K562 (cell line): ENCODE measurements around the gene POLD2. TPM values are rescaled to one million over a fixed set of nuclear protein-coding genes. Genes with fewer than 3 reads are reported as not detected.

Experiments used
- DDX20 ChIP-seq: fragments of 450-650 bp; IDR thresholded peaks from 2 replicates; pipeline ENCODE4 v1.6.1; 2016; ENCODE audit warnings: missing genetic modification characterization, low read depth, mild to moderate bottlenecking, missing compliant biosample characterization, moderate library complexity
- JUND ChIP-seq, 2 experiments: IDR thresholded peaks; 2 replicates in 1 of 2; 3 replicates in 1 of 2; pipeline ENCODE4 v1.6.1; 2011; ENCODE audit warnings: borderline replicate concordance in 2 of 2, low read depth in 2 of 2, low read length in 2 of 2, improper control_type of control experiment in 1 of 2, missing biosample characterization in 1 of 2, missing genetic modification characterization in 1 of 2, missing genetic modification reagents in 1 of 2
- NCOA2 ChIP-seq, 2 experiments: fragments of 450-650 bp; IDR thresholded peaks; 2 replicates each; pipeline ENCODE4 v1.6.1; 2018; ENCODE audit warnings: mild to moderate bottlenecking in 2 of 2, moderate library complexity in 1 of 2; ENCODE audit not compliant: partially characterized antibody in 2 of 2
- PCBP1 ChIP-seq: fragments of 200-400 bp; formaldehyde crosslinking; IDR thresholded peaks from 2 replicates; pipeline ENCODE4 v1.6.1; 2018; ENCODE audit warnings: mild to moderate bottlenecking, low read depth, low read length; ENCODE audit not compliant: poor library complexity, severe bottlenecking
- PHF21A ChIP-seq: fragments of 450-650 bp; IDR thresholded peaks from 2 replicates; pipeline ENCODE4 v1.6.1; 2017; ENCODE audit warnings: low read depth, borderline replicate concordance
- POLR3G ChIP-seq: IDR thresholded peaks from 2 replicates; pipeline ENCODE4 v1.6.1; 2011; ENCODE audit not compliant: insufficient read length, insufficient replicate concordance; ENCODE audit errors: extremely low read depth
- POU5F1 ChIP-seq: fragments of 150-350 bp; IDR thresholded peaks from 2 replicates; pipeline ENCODE4 v1.6.1; 2014; ENCODE audit warnings: borderline replicate concordance, low read length, low read depth, mild to moderate bottlenecking; ENCODE audit not compliant: partially characterized antibody
- RBM25 ChIP-seq: fragments of 200-400 bp; formaldehyde crosslinking; IDR thresholded peaks from 2 replicates; pipeline ENCODE4 v1.6.1; 2018; ENCODE audit warnings: low read length, low read depth, moderate library complexity; ENCODE audit not compliant: severe bottlenecking
- SRSF7 ChIP-seq: fragments of 200-400 bp; formaldehyde crosslinking; optimal IDR thresholded peaks from 2 replicates; pipeline ENCODE3; 2017; ENCODE audit warnings: mild to moderate bottlenecking, low read depth, low read length
- TBP ChIP-seq: optimal IDR thresholded peaks from 2 replicates; pipeline ENCODE3; 2011; ENCODE audit warnings: low read depth, low read length, improper control_type of control experiment
- TCF3 ChIP-seq: sonication (generic); formaldehyde crosslinking; IDR thresholded peaks from 2 replicates; pipeline ENCODE4 v1.4.0; 2020; ENCODE audit warnings: mild to moderate bottlenecking, missing genetic modification reagents
- TSC22D4 ChIP-seq: fragments of 450-650 bp; IDR thresholded peaks from 2 replicates; pipeline ENCODE4 v1.6.1; 2016; ENCODE audit warnings: missing genetic modification characterization, missing biosample characterization, control low read depth
- USF1 ChIP-seq: sonication (generic); formaldehyde crosslinking; IDR thresholded peaks from 2 replicates; pipeline ENCODE4 v1.9.0; 2022; ENCODE audit warnings: mild to moderate bottlenecking, missing genetic modification reagents
- ZNF217 ChIP-seq: sonication (generic); formaldehyde crosslinking; IDR thresholded peaks from 2 replicates; pipeline ENCODE4 v1.8.0; 2022; ENCODE audit warnings: mild to moderate bottlenecking, missing genetic modification reagents
- ZNF232 ChIP-seq: sonication (generic); formaldehyde crosslinking; IDR thresholded peaks from 2 replicates; pipeline ENCODE4 v1.8.0; 2022; ENCODE audit warnings: mild to moderate bottlenecking, missing genetic modification reagents
- ZZZ3 ChIP-seq: fragments of 450-650 bp; IDR thresholded peaks from 2 replicates; pipeline ENCODE4 v1.6.1; 2016; ENCODE audit warnings: antibody characterized with exemption, mild to moderate bottlenecking, moderate library complexity
- polyA plus RNA-seq, 8 experiments: library from polyadenylated mRNA; depleted of rRNA in 4 of 8; stranded (reverse) in 5 of 8; unstranded in 3 of 8; fragments of >200 nt; fragmentation: Nextera tagmentation in 2 of 8; fragmentation: Illumina TruSeq in 1 of 8; extraction: Ambion mirVana in 2 of 8; extraction: Trizol in 1 of 8; gene quantifications; 2 replicates each; pipeline versions ENCODE4 v1.2.1 to v1.2.3, GENCODE V29; 2011 to 2014; ENCODE audit warnings: inconsistent platforms in 1 of 8, missing spikeins in 1 of 8
- total RNA-seq, 7 experiments: library from RNA; depleted of rRNA in 6 of 7; stranded (reverse); fragments of >200 nt in 6 of 7; fragmentation: Illumina TruSeq in 2 of 7; extraction: Trizol in 2 of 7; gene quantifications; 2 replicates each; pipeline versions ENCODE4 v1.2.1 to v1.2.3, GENCODE V29; 2011 to 2021; ENCODE audit warnings: low replicate concordance in 1 of 7
- TF ChIP-seq, protein P1 (sequence below), 2 experiments: fragments of 450-650 bp; formaldehyde crosslinking in 1 of 2; IDR thresholded peaks; 2 replicates each; pipeline versions ENCODE4 v1.4.0 to v1.6.1; 2014 to 2020; ENCODE audit warnings: mild to moderate bottlenecking in 2 of 2, borderline replicate concordance in 1 of 2, low read depth in 1 of 2

Gene POLD2
- total and polyA plus RNA-seq, 9 of the 15 experiments (the other 6 are each of a cell fraction or from before 2014, with no cell fraction given): 29.7 to 259 (median 225) TPM

- TF ChIP-seq, protein P1, sequence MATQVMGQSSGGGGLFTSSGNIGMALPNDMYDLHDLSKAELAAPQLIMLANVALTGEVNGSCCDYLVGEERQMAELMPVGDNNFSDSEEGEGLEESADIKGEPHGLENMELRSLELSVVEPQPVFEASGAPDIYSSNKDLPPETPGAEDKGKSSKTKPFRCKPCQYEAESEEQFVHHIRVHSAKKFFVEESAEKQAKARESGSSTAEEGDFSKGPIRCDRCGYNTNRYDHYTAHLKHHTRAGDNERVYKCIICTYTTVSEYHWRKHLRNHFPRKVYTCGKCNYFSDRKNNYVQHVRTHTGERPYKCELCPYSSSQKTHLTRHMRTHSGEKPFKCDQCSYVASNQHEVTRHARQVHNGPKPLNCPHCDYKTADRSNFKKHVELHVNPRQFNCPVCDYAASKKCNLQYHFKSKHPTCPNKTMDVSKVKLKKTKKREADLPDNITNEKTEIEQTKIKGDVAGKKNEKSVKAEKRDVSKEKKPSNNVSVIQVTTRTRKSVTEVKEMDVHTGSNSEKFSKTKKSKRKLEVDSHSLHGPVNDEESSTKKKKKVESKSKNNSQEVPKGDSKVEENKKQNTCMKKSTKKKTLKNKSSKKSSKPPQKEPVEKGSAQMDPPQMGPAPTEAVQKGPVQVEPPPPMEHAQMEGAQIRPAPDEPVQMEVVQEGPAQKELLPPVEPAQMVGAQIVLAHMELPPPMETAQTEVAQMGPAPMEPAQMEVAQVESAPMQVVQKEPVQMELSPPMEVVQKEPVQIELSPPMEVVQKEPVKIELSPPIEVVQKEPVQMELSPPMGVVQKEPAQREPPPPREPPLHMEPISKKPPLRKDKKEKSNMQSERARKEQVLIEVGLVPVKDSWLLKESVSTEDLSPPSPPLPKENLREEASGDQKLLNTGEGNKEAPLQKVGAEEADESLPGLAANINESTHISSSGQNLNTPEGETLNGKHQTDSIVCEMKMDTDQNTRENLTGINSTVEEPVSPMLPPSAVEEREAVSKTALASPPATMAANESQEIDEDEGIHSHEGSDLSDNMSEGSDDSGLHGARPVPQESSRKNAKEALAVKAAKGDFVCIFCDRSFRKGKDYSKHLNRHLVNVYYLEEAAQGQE (IDR thresholded peaks at IDR 0.05; ENCODE audit: borderline replicate concordance): peak; percentile 31; the same call in 1 of the 2 replicates
- TF ChIP-seq, protein P1 (CRISPR knock-in tag; IDR thresholded peaks at IDR 0.05; ENCODE audit: low read depth): no peak
- no peak for TF ChIP-seq PHF21A
- TF ChIP-seq NCOA2 (IDR thresholded peaks at IDR 0.05; ENCODE audit: partially characterized antibody in 2 of 2): no peak
- no peak for TF ChIP-seq RBM25
- TF ChIP-seq TCF3 (CRISPR knock-in tag): peak; percentile 98
- TF ChIP-seq TSC22D4 (tag): no peak
- TF ChIP-seq ZZZ3: no peak
- 0 out of 2 replicates have a peak, but pooled peaks have one; percentile 49 for TF ChIP-seq DDX20 (tag)
- no peak for TF ChIP-seq ZNF232 (CRISPR knock-in tag)
- no peak for TF ChIP-seq POLR3G
- TF ChIP-seq PCBP1: no peak
- no peak for TF ChIP-seq POU5F1
- no peak for TF ChIP-seq SRSF7
- no peak for TF ChIP-seq TBP
- no peak for TF ChIP-seq ZNF217 (CRISPR knock-in tag)
- TF ChIP-seq JUND (IDR thresholded peaks at IDR 0.05; ENCODE audit: borderline replicate concordance, low read depth, low read length): peak; percentile 54; the same call in 1 of the 2 replicates
- TF ChIP-seq JUND (tag; IDR thresholded peaks at IDR 0.05; ENCODE audit: borderline replicate concordance, low read depth, low read length): no peak; the same call in 2 of the 3 replicates
- peak; percentile 85 for TF ChIP-seq USF1 (CRISPR knock-in tag)
These were observed 42.0 kb downstream of the POLD2 start (continued) for GRCh38 chr7:44081266-44081748.
